Spleen (tissue), 3 donors: ENCODE measurements around the gene LPCAT3.

Source experiments
- POLR2A ChIP-seq, 3 donors: fragments of 450-650 bp; IDR thresholded peaks; one replicate each; pipeline ENCODE4 v1.5.1; 2017; ENCODE audit warnings: antibody characterized with exemption in 3 of 3, mild to moderate bottlenecking in 1 of 3
- POLR2AphosphoS5 ChIP-seq, 3 donors: sonication (generic); formaldehyde crosslinking; IDR thresholded peaks; one replicate each; pipeline ENCODE4 v1.5.1; 2017; ENCODE audit warnings: antibody characterized with exemption in 3 of 3

DNA sequence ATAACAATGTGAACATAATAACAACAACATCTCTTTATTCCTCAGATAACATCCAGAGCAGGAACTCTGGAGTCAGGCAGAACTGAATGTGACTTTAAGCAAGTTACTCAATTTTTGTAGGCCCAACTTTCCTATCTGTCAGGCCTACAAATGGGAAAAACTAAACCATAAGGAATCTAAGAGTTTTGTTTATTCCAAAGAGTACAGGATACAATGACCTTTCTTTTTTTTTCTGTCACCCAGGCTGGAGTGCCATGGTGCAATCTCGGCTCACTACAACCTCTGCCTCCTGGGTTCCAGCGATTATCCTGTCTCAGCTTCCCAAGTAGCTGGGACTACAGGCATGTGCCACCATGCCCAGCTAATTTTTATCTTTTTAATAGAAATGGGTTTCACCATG is 9.4 kb downstream of the LPCAT3 start:
- TF ChIP-seq POLR2A (IDR thresholded peaks at IDR 0.05) (no peak), POLR2AphosphoS5 (IDR thresholded peaks at IDR 0.05) (no peak)
